Femur (tissue), 1 donor: Measurements from ENCODE around the gene DRAXIN.

ENCODE experiments used
- DNase-seq: peaks from one replicate; pipeline ENCODE4 v3.0.0-alpha.2; 2017

DRAXIN gene

GRCh38 chr1:11658542-11658941 is 33.0 kb upstream of the DRAXIN start:
- DNase-seq = no peak

- DNase-seq = no peak
Measured at GRCh38 chr1:11659748-11660147, 31.8 kb upstream of the DRAXIN start.

- DNase-seq = no peak
Measured at GRCh38 chr1:11661103-11661502, 30.4 kb upstream of the DRAXIN start.

GRCh38 chr1:11664336-11665065 is 27.0 kb upstream of the DRAXIN start:
- DNase-seq = peak; percentile 57

- no peak for DNase-seq
Measured at GRCh38 chr1:11668516-11668915, 23.0 kb upstream of the DRAXIN start.

GRCh38 chr1:11670747-11671146 is 20.8 kb upstream of the DRAXIN start:
- no peak for DNase-seq

- DNase-seq = no peak
Measured at GRCh38 chr1:11671205-11671543, 20.3 kb upstream of the DRAXIN start.

GRCh38 chr1:11671544-11672286 is 19.8 kb upstream of the DRAXIN start:
- DNase-seq = no peak

GRCh38 chr1:11673089-11673769 is 18.3 kb upstream of the DRAXIN start:
- no peak for DNase-seq

GRCh38 chr1:11674488-11674887 is 17.0 kb upstream of the DRAXIN start:
- DNase-seq = no peak

- DNase-seq = no peak
Measured at GRCh38 chr1:11675325-11675724, 16.2 kb upstream of the DRAXIN start.

- no peak for DNase-seq
Measured at GRCh38 chr1:11676386-11677103, 15.0 kb upstream of the DRAXIN start.

- no peak for DNase-seq
Measured at GRCh38 chr1:11678442-11678841, 13.1 kb upstream of the DRAXIN start.

- no peak for DNase-seq
Measured at GRCh38 chr1:11680270-11681070, 11.0 kb upstream of the DRAXIN start.

- DNase-seq = peak; percentile 91
Measured at GRCh38 chr1:11681071-11681771, 10.3 kb upstream of the DRAXIN start, which contains the start of gene MAD2L2. TSS of gene MAD2L2 (minus strand) at chr1:11681148. CDS start at chr1:11680601, 547 bp downstream.

- no peak for DNase-seq
Measured at GRCh38 chr1:11682287-11682771, 9.2 kb upstream of the DRAXIN start.

GRCh38 chr1:11682799-11683198 is 8.7 kb upstream of the DRAXIN start:
- DNase-seq = no peak

GRCh38 chr1:11684070-11684469 is 7.4 kb upstream of the DRAXIN start:
- no peak for DNase-seq

- no peak for DNase-seq
Measured at GRCh38 chr1:11685210-11685752, 6.2 kb upstream of the DRAXIN start.

GRCh38 chr1:11688506-11688905 is 3.0 kb upstream of the DRAXIN start:
- DNase-seq = no peak
